ENCODE measurements around the gene ADGRL3.

The ADGRL3 gene

GRCh38 chr4:61511716-61512488, 311.8 kb downstream of the ADGRL3 start (continued):
- TF ChIP-seq ZNF488 (tag by site-specific recombination; IDR thresholded peaks at IDR 0.05) (no peak), HOXD13 (CRISPR knock-in tag; IDR thresholded peaks at IDR 0.05; ENCODE audit: borderline replicate concordance) (no peak), ZNF366 (tag by site-specific recombination; conservative IDR thresholded peaks at IDR 0.05) (no peak), RBAK (tag by site-specific recombination; IDR thresholded peaks at IDR 0.05) (no peak), WT1 (tag by site-specific recombination; IDR thresholded peaks at IDR 0.05) (no peak)

GRCh38 chr4:61514991-61515390, 314.9 kb downstream of the ADGRL3 start:
- Histone ChIP-seq H3K4me3 (ENCODE audit: low read depth, low read length) (no peak overlapping the region), H3K36me3 (ENCODE audit: control insufficient read depth in 2 of 2, insufficient read depth in 1 of 2, low read length in 2 of 2) (no peaks in the 10 kb centered on the region), H3K4me1 (ENCODE audit: control insufficient read depth, insufficient read depth, low read length) (peaks cover under 1% of the 10 kb centered on the region; the same call in 1 of the 2 replicates), H3K9me3 (ENCODE audit: control insufficient read depth, insufficient read depth, low read depth, low read length) (no peaks in the 10 kb centered on the region), H3K27ac (ENCODE audit: extremely low read depth, low read depth, low read length) (no peak overlapping the region)
- TF ChIP-seq ZBTB1 (tag by site-specific recombination; IDR thresholded peaks at IDR 0.05) (no peak), ZEB2 (tag by site-specific recombination; IDR thresholded peaks at IDR 0.05) (no peak), ZNF248 (tag by site-specific recombination; IDR thresholded peaks at IDR 0.05) (no peak), SP7 (tag by site-specific recombination; IDR thresholded peaks at IDR 0.05) (no peak), ZNF501 (tag by site-specific recombination; IDR thresholded peaks at IDR 0.05) (no peak), INSM2 (tag by site-specific recombination; IDR thresholded peaks at IDR 0.05) (no peak), ZNF549 (tag by site-specific recombination; IDR thresholded peaks at IDR 0.05) (no peak), ZNF302 (tag by site-specific recombination; IDR thresholded peaks at IDR 0.05; ENCODE audit: low read depth) (no peak), ZNF239 (tag by site-specific recombination; IDR thresholded peaks at IDR 0.05) (no peak), ZNF140 (tag by site-specific recombination; IDR thresholded peaks at IDR 0.05) (no peak), PBX3 (CRISPR knock-in tag; IDR thresholded peaks at IDR 0.05) (no peak), ZSCAN5A (tag by site-specific recombination; IDR thresholded peaks at IDR 0.05) (no peak), ZNF266 (tag by site-specific recombination; IDR thresholded peaks at IDR 0.05; ENCODE audit: low read depth) (no peak), ZNF221 (tag by site-specific recombination; IDR thresholded peaks at IDR 0.05; ENCODE audit: borderline replicate concordance) (no peak), ZNF132 (tag by site-specific recombination; IDR thresholded peaks at IDR 0.05; ENCODE audit: borderline replicate concordance) (no peak)
- ChIA-PET CTCF (no interaction called here), POLR2A (no interaction called here)

All from HEK293 (cell line).